ENCODE results near the gene OSTM1. TPM values are rescaled to one million over a fixed set of nuclear protein-coding genes. Genes with fewer than 3 reads are reported as not detected.

Gene OSTM1
- polyA plus RNA-seq, 1 donor from 2014 or later, result 54.7 TPM

GRCh38 chr6:108068182-108068581, 6.4 kb downstream of the OSTM1 start:
- H3K27ac ChIP-seq (ENCODE audit: low read length), result no peak overlapping the region
- no peak overlapping the region for H3K4me3 ChIP-seq (ENCODE audit: low read length)
- H3K79me2 ChIP-seq (replicated peaks; ENCODE audit: insufficient read depth, low read length), result peaks cover under 1% of the 10 kb centered on the region
- TF ChIP-seq CTCF (IDR thresholded peaks at IDR 0.05; ENCODE audit: poor library complexity, severe bottlenecking) (no peak), POLR2AphosphoS5 (IDR thresholded peaks at IDR 0.05) (no peak), EP300 (conservative IDR thresholded peaks at IDR 0.05; ENCODE audit: poor library complexity, severe bottlenecking) (no peak), RAD21 (conservative IDR thresholded peaks at IDR 0.05) (no peak), TAF1 (IDR thresholded peaks at IDR 0.05; ENCODE audit: low read depth) (no peak), EZH2 (IDR thresholded peaks at IDR 0.05; ENCODE audit: borderline replicate concordance, insufficient read depth, low read length, poor library complexity, severe bottlenecking) (no peak), SMC3 (conservative IDR thresholded peaks at IDR 0.05; ENCODE audit: poor library complexity) (no peak), MXI1 (conservative IDR thresholded peaks at IDR 0.05; ENCODE audit: poor library complexity, severe bottlenecking) (no peak), REST (IDR thresholded peaks at IDR 0.05; ENCODE audit: borderline replicate concordance) (no peak)
- no peaks in the 10 kb centered on the region for H3K9me2 ChIP-seq (ENCODE audit: insufficient read depth, low read length)
- no peaks in the 10 kb centered on the region for H4K20me1 ChIP-seq (ENCODE audit: insufficient read depth)
- peaks cover 9% of the 10 kb centered on the region for H3K36me3 ChIP-seq (ENCODE audit: insufficient read depth, low read length)
- H3K9me3 ChIP-seq (ENCODE audit: low read length), result no peaks in the 10 kb centered on the region
- no peak overlapping the region for H2AFZ ChIP-seq (ENCODE audit: low read depth, low read length)
- no peak overlapping the region for H3K4me2 ChIP-seq (ENCODE audit: low read length)
- no peaks in the 10 kb centered on the region for H3F3A ChIP-seq (ENCODE audit: insufficient read depth, low read length, poor library complexity, severe bottlenecking)
- no peaks in the 10 kb centered on the region for H3K27me3 ChIP-seq (ENCODE audit: insufficient read depth, low read depth, low read length)
- H3K9ac ChIP-seq (ENCODE audit: low read length), result no peak overlapping the region

GRCh38 chr6:108052706-108053105, 21.8 kb downstream of the OSTM1 start:
- H3K36me3 ChIP-seq (ENCODE audit: insufficient read depth, low read length), result no peaks in the 10 kb centered on the region
- H2AFZ ChIP-seq (ENCODE audit: low read depth, low read length), result no peak overlapping the region
- TF ChIP-seq RAD21 (conservative IDR thresholded peaks at IDR 0.05), result no peak
- TF ChIP-seq TAF1 (IDR thresholded peaks at IDR 0.05; ENCODE audit: low read depth), result no peak
- TF ChIP-seq CTCF (IDR thresholded peaks at IDR 0.05; ENCODE audit: poor library complexity, severe bottlenecking), result no peak
- H4K20me1 ChIP-seq (ENCODE audit: insufficient read depth), result no peaks in the 10 kb centered on the region
- H3F3A ChIP-seq (ENCODE audit: insufficient read depth, low read length, poor library complexity, severe bottlenecking), result no peaks in the 10 kb centered on the region
- H3K9me2 ChIP-seq (ENCODE audit: insufficient read depth, low read length), result no peaks in the 10 kb centered on the region
- H3K4me3 ChIP-seq (ENCODE audit: low read length), result no peak overlapping the region
- no peaks in the 10 kb centered on the region for H3K9me3 ChIP-seq (ENCODE audit: low read length)
- no peaks in the 10 kb centered on the region for H3K79me2 ChIP-seq (replicated peaks; ENCODE audit: insufficient read depth, low read length)
- H3K27ac ChIP-seq (ENCODE audit: low read length), result no peak overlapping the region
- no peak overlapping the region for H3K4me2 ChIP-seq (ENCODE audit: low read length)
- H3K27me3 ChIP-seq (ENCODE audit: insufficient read depth, low read depth, low read length), result no peaks in the 10 kb centered on the region
- no peak overlapping the region for H3K9ac ChIP-seq (ENCODE audit: low read length)

Data from neural cell (in vitro differentiated cells).